NCI-H345 treated with DMSO at 0.1 percent for 48 hours (cell line): Measurements from ENCODE around the gene POLDIP2.

Source experiments
- DNase-seq: peaks from one replicate; lab custom pipeline; 2025; ENCODE audit not compliant: unreplicated experiment; lab: John Stamatoyannopoulos, UW

POLDIP2 gene

GRCh38 chr17:28390563-28390962 lies 33.2 kb upstream of the POLDIP2 start:
- DNase-seq, result no peak

- DNase-seq, result no peak
These were observed 32.8 kb upstream of the POLDIP2 start for GRCh38 chr17:28390141-28390540.

GRCh38 chr17:28388106-28388505 lies 30.8 kb upstream of the POLDIP2 start:
- DNase-seq, result no peak

GRCh38 chr17:28386391-28386790 lies 29.1 kb upstream of the POLDIP2 start:
- no peak for DNase-seq

- DNase-seq, result no peak
These were observed 28.1 kb upstream of the POLDIP2 start for GRCh38 chr17:28385406-28385805.

- DNase-seq, result no peak
These were observed 27.7 kb upstream of the POLDIP2 start for GRCh38 chr17:28385037-28385400.

GRCh38 chr17:28384281-28385036 lies 27.1 kb upstream of the POLDIP2 start:
- no peak for DNase-seq

GRCh38 chr17:28381141-28381825 lies 24.0 kb upstream of the POLDIP2 start:
- DNase-seq, result no peak

- no peak for DNase-seq
These were observed 22.8 kb upstream of the POLDIP2 start for GRCh38 chr17:28379814-28380801.

- no peak for DNase-seq
These were observed 15.6 kb upstream of the POLDIP2 start for GRCh38 chr17:28372945-28373274.

GRCh38 chr17:28372203-28372944 lies 15.0 kb upstream of the POLDIP2 start:
- no peak for DNase-seq

- peak; percentile 84 for DNase-seq
These were observed 14.2 kb upstream of the POLDIP2 start, which contains the start of gene SARM1 for GRCh38 chr17:28371245-28372202. TSS of gene SARM1 (plus strand) at chr17:28371694. CDS start at chr17:28372033, 339 bp downstream.

GRCh38 chr17:28370744-28371103 lies 13.4 kb upstream of the POLDIP2 start:
- DNase-seq, result no peak

- no peak for DNase-seq
These were observed 12.9 kb upstream of the POLDIP2 start, which contains the start of gene VTN for GRCh38 chr17:28370035-28370743. TSS of gene VTN (minus strand) at chr17:28370307. CDS start at chr17:28370203, 104 bp downstream.

- no peak for DNase-seq
These were observed 12.3 kb upstream of the POLDIP2 start for GRCh38 chr17:28369684-28370034.

- no peak for DNase-seq
These were observed 11.8 kb upstream of the POLDIP2 start for GRCh38 chr17:28368915-28369683.

- DNase-seq, result no peak
These were observed 11.0 kb upstream of the POLDIP2 start for GRCh38 chr17:28368306-28368831.
